RWPE1 (cell line): ENCODE data around the gene GPA33.

Experiments used
- CTCF ChIA-PET: fragments of 350-600 bp; sonication (Branson Sonifier 250); formaldehyde crosslinking; extraction: SDS; loops from one replicate; lab custom pipeline; 2021; lab: Yijun Ruan, JAX
- POLR2A ChIA-PET: fragments of 400-600 bp; formaldehyde crosslinking; extraction: SDS; loops from one replicate; lab custom pipeline; 2020; ENCODE audit warnings: antibody characterized with exemption; ENCODE audit not compliant: low non-redundant PET; lab: Yijun Ruan, JAX
- DNase-seq: peaks from one replicate; pipeline ENCODE4 v3.0.0; 2012; ENCODE audit warnings: low spot score
- H3K27ac ChIP-seq: fragments of 450-650 bp; 2 replicates; pipeline ENCODE4 v1.5.1; 2017
- CTCF ChIP-seq: fragments of 450-650 bp; conservative IDR thresholded peaks from 2 replicates; pipeline ENCODE4 v1.5.1; 2017; ENCODE audit warnings: low read depth, mild to moderate bottlenecking

The GPA33 gene

DNA sequence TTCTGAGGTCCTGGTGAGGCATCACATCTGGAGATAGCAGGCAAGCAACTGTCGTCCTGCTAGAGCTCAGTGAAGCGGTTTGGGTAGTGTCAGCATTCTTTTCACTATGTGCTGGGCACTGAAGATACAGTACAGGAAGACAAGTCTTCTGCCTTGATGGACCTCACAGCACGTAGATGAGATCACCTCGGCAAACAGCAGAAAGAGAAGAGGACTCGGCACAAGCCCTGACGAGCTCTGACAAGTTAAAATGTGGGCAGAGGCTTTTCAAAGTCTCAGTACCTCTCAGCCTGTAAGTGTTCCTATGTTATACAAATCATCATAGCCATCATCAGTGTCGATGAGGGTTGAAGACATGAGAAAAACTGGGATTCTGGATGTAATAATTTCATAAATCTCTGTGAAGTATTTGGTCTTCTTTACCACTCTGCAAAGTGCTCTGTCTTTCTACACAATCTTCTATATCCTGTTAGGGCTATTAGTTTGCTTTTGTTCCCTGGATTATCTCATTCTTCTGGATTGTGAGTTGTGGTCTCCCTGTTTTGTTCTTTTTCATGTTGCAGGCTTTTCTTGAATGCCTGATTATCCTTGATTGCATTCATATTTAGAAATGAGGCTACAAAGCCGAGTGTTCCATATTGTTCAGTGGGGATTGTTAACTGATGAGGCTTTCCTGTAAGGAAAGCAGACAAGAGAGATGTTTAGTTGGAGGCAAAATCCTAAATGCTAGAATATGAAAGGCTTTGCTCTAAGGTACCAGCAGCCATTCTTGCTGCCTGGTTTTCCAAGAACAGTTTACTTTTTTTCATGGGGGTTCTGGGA is 76.9 kb downstream of the GPA33 start:
- POLR2A ChIA-PET = no interaction called here
- no peak for DNase-seq
- TF ChIP-seq CTCF = no peak
- CTCF ChIA-PET = no interaction called here
- H3K27ac ChIP-seq = no peak overlapping the region

DNA sequence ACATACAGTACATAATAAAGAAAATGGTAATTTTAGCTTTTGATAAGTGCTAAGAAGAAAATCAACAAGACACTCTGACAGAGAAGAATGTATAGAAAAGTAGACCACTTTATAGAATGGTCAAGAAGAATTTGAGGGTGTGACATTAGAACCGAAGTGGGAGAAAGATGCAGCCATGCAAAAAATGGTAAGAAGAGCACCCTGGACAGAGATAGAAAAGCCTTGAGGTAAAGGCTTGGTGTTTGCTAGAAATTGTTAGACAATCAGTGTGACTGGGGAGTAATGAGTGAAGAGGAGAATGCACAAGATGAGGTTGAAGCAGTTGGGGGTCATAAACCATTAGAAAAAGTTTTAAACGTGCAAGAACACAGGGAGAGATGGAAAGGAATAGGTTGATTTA is 77.6 kb downstream of the GPA33 start:
- ChIA-PET CTCF (interaction anchor here (0.8 to 1.0 kb wide), 2 partner anchors 47 to 98 kb away, joined by 3 to 5 read pairs; no protein-coding TSS in a partner anchor), POLR2A (no interaction called here)

GRCh38 chr1:167011560-167012191 is 78.5 kb downstream of the GPA33 start:
- no peak for DNase-seq
- TF ChIP-seq CTCF = no peak
- ChIA-PET POLR2A (no interaction called here), CTCF (interaction anchor here (0.6 to 1.0 kb wide), 3 partner anchors 48 to 545 kb away, joined by 3 to 5 read pairs (median 3); no protein-coding TSS in a partner anchor)
- no peak overlapping the region for H3K27ac ChIP-seq

More for the DNA sequence above, 77.6 kb downstream of the GPA33 start:
- H3K27ac ChIP-seq = no peak overlapping the region
- no peak for TF ChIP-seq CTCF
- DNase-seq = no peak

GRCh38 chr1:167003711-167004110 is 86.5 kb downstream of the GPA33 start:
- ChIA-PET CTCF (no interaction called here), POLR2A (no interaction called here)
- no peak for TF ChIP-seq CTCF
- no peak for DNase-seq
- H3K27ac ChIP-seq = no peak overlapping the region
